Amniotic stem cell (primary cell): Measurements from ENCODE around the gene PRMT5.
A peak's percentile ranks its signal among the peaks of the same experiment; 100 is the strongest.

ENCODE experiments used
- DNase-seq: peaks from one replicate; lab custom pipeline; 2025; lab: John Stamatoyannopoulos, UW

The PRMT5 gene

GRCh38 chr14:22875748-22876319 lies 53.3 kb downstream of the PRMT5 start:
- DNase-seq, result no peak

- DNase-seq, result no peak
These were observed 54.0 kb downstream of the PRMT5 start for GRCh38 chr14:22875003-22875747.

- no peak for DNase-seq
These were observed 56.2 kb downstream of the PRMT5 start for GRCh38 chr14:22872833-22873520.

GRCh38 chr14:22872033-22872832 lies 56.9 kb downstream of the PRMT5 start:
- peak; percentile 53 for DNase-seq

GRCh38 chr14:22871224-22872032 lies 57.7 kb downstream of the PRMT5 start, which contains the start of gene LRP10:
Gene LRP10, plus strand, starts transcription at chr14:22871740. Its CDS starts 564 bp downstream, at chr14:22872304.
- peak; percentile 70 for DNase-seq

GRCh38 chr14:22870811-22871223 lies 58.4 kb downstream of the PRMT5 start:
- DNase-seq, result no peak
